Activated CD8-positive, alpha-beta T cell treated with anti-CD3 and anti-CD28 coated beads, Interleukin-2, amount 10 ng/mL, durations not matched to agents 7 days and 5 days (primary cell): ENCODE data around the gene MAGI2. TPM values are rescaled to one million over a fixed set of nuclear protein-coding genes. Genes with fewer than 3 reads are reported as not detected.

Experiments
- ATAC-seq: fragments of 150-1000 bp; cut with Tn5 transposase; one replicate; pipeline ENCODE4 v1.10.0; 2021; ENCODE audit warnings: moderate library complexity
- CTCF ChIA-PET: fragments of 350-600 bp; sonication (Branson Sonifier 250); formaldehyde crosslinking; loops from one replicate; lab custom pipeline; 2021; ENCODE audit warnings: antibody characterized with exemption; lab: Charles Lee
- POLR2A ChIA-PET: fragments of 350-600 bp; sonication (Branson Sonifier 250); formaldehyde crosslinking; loops from one replicate; lab custom pipeline; 2021; ENCODE audit warnings: antibody characterized with exemption; lab: Charles Lee
- DNase-seq: peaks from one replicate; pipeline ENCODE4 v3.0.0-alpha.2; 2020
- H3K27ac Mint-ChIP-seq: one replicate; pipeline ENCODE4 v1.8.0; 2021; ENCODE audit warnings: mild to moderate bottlenecking, mixed read lengths
- H3K27me3 Mint-ChIP-seq: one replicate; pipeline ENCODE4 v1.8.0; 2021; ENCODE audit warnings: low read depth, mixed read lengths
- H3K36me3 Mint-ChIP-seq: one replicate; pipeline ENCODE4 v1.8.0; 2021; ENCODE audit warnings: low read depth, mixed read lengths
- H3K4me1 Mint-ChIP-seq: one replicate; pipeline ENCODE4 v1.8.0; 2021; ENCODE audit warnings: low read depth, mixed read lengths
- H3K4me3 Mint-ChIP-seq: one replicate; pipeline ENCODE4 v1.8.0; 2021; ENCODE audit warnings: mild to moderate bottlenecking, mixed read lengths
- H3K9me3 Mint-ChIP-seq: one replicate; pipeline ENCODE4 v1.8.0; 2022; ENCODE audit warnings: mixed read lengths; ENCODE audit not compliant: insufficient read depth
- total RNA-seq, 2 experiments: library from RNA; stranded (reverse); gene quantifications; one replicate each; pipeline ENCODE4 v1.2.3, GENCODE V29; 2021

MAGI2 gene
- total RNA-seq, 2 experiments from 2014 or later = 0.05 TPM; not detected in 1

DNA sequence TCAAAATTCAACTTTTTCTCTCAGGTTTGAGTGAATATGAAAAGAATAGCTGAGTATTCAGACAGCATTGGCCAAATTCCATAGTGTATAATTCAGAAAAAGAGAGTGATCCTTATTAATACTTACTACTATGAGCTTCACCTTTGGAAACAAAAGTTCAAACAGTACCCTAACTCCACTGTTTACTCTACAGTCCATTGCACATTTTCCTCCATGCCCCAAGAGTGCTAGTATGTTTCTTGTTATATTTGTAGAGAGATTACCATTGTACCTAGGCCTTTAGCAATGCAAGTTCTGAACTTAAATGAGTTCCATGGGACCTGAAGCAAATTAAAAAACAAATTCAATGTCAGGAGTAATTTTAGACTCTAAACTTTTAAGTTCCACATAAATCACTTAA is 48.1 kb downstream of the MAGI2 start:
- H3K9me3 Mint-ChIP-seq = no peaks in the 10 kb centered on the region
- ATAC-seq (no peak), DNase-seq (no peak)
- POLR2A ChIA-PET = no interaction called here
- H3K4me3 Mint-ChIP-seq = no peak overlapping the region
- H3K4me1 Mint-ChIP-seq = no peaks in the 10 kb centered on the region
- no peaks in the 10 kb centered on the region for H3K27me3 Mint-ChIP-seq
- CTCF ChIA-PET = no interaction called here
- no peaks in the 10 kb centered on the region for H3K36me3 Mint-ChIP-seq
- H3K27ac Mint-ChIP-seq = no peak overlapping the region

DNA sequence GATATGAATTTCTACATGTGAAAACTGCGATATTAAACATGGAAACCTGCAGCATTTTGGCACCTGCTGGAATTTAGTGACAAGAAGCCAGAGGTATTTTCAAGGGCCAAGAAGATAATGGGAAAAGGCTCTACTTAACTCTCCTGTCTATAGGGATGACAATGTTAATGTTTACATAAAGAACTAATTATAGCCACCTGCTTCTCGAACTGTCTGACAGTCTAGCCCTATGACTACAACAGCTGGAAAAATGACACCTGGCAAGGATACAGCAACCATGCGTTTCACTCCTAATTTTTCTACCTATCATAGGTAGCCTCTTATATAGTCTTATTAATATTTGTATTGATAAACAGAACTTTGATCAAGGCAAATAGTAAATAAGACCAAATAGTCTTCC is 49.6 kb downstream of the MAGI2 start:
- ATAC-seq (no peak), DNase-seq (no peak)
- Mint-ChIP-seq H3K4me3 (no peak overlapping the region), H3K27ac (no peak overlapping the region), H3K27me3 (no peaks in the 10 kb centered on the region), H3K4me1 (no peaks in the 10 kb centered on the region), H3K9me3 (no peaks in the 10 kb centered on the region), H3K36me3 (no peaks in the 10 kb centered on the region)
- POLR2A ChIA-PET = no interaction called here
- CTCF ChIA-PET = no interaction called here

- H3K27ac Mint-ChIP-seq = no peak overlapping the region
- ChIA-PET CTCF (no interaction called here), POLR2A (no interaction called here)
- ATAC-seq = no peak
- H3K9me3 Mint-ChIP-seq = no peaks in the 10 kb centered on the region
- DNase-seq = no peak
- no peaks in the 10 kb centered on the region for H3K36me3 Mint-ChIP-seq
- no peaks in the 10 kb centered on the region for H3K27me3 Mint-ChIP-seq
- H3K4me1 Mint-ChIP-seq = no peaks in the 10 kb centered on the region
- H3K4me3 Mint-ChIP-seq = no peak overlapping the region
Measured at GRCh38 chr7:79403451-79403850, 50.0 kb downstream of the MAGI2 start.

DNA sequence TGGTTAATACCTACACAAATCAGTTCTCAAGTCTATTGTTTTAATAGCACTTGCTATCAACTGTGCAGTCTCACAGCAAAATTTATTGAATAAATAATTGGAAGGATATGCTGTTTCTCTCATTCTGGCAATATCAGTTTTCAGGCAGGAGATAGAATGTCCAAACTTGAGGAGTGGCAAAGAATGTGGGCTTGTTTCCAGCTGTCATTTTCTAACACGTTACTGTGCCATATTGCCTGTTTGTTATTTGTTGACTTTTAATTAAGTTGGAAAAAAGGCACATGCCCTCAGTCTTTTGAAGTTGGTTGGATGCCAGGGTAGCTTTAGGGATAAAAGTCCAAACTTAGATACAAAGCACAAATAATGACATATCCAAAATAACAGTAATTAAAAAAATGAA is 52.2 kb downstream of the MAGI2 start:
- no peak for DNase-seq
- Mint-ChIP-seq H3K4me1 (no peaks in the 10 kb centered on the region), H3K27me3 (no peaks in the 10 kb centered on the region), H3K36me3 (no peaks in the 10 kb centered on the region), H3K27ac (no peak overlapping the region), H3K4me3 (no peak overlapping the region), H3K9me3 (no peaks in the 10 kb centered on the region)
- ATAC-seq = no peak
- CTCF ChIA-PET = no interaction called here
- POLR2A ChIA-PET = no interaction called here

- Mint-ChIP-seq H3K9me3 (no peaks in the 10 kb centered on the region), H3K27ac (no peak overlapping the region), H3K36me3 (no peaks in the 10 kb centered on the region), H3K27me3 (no peaks in the 10 kb centered on the region), H3K4me3 (no peak overlapping the region), H3K4me1 (no peaks in the 10 kb centered on the region)
- ChIA-PET POLR2A (no interaction called here), CTCF (no interaction called here)
- ATAC-seq = no peak
- DNase-seq = no peak
Measured at GRCh38 chr7:79400222-79400621, 53.2 kb downstream of the MAGI2 start.

- no peak overlapping the region for H3K4me3 Mint-ChIP-seq
- no peaks in the 10 kb centered on the region for H3K9me3 Mint-ChIP-seq
- H3K36me3 Mint-ChIP-seq = no peaks in the 10 kb centered on the region
- H3K27me3 Mint-ChIP-seq = no peaks in the 10 kb centered on the region
- H3K4me1 Mint-ChIP-seq = no peaks in the 10 kb centered on the region
- CTCF ChIA-PET = no interaction called here
- DNase-seq = no peak
- POLR2A ChIA-PET = no interaction called here
- no peak for ATAC-seq
- H3K27ac Mint-ChIP-seq = no peak overlapping the region
Measured at GRCh38 chr7:79398138-79398749, 55.2 kb downstream of the MAGI2 start.

- ChIA-PET CTCF (no interaction called here), POLR2A (no interaction called here)
- Mint-ChIP-seq H3K9me3 (no peaks in the 10 kb centered on the region), H3K4me1 (no peaks in the 10 kb centered on the region), H3K27ac (no peak overlapping the region), H3K4me3 (no peak overlapping the region), H3K27me3 (no peaks in the 10 kb centered on the region), H3K36me3 (no peaks in the 10 kb centered on the region)
- DNase-seq (no peak), ATAC-seq (no peak)
Measured at GRCh38 chr7:79386688-79387422, 66.6 kb downstream of the MAGI2 start.

DNA sequence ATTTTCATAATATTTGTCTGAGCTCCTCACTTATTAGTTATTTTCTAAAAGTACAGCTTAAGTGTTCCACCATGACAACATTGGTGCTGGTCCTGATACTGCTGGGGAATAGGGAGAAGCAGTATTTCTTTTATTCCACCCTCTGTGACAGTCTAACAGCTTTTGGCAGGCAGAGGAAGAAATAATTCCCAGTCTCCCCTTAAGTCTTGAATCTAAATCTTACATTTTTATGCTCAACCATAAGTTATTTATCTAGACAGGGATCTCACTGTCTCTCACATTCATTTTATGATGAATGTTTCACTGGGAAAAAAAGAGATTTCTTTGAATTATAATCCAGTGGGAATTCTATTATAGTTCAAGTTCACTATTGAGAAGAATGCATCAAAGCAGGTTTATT is 71.5 kb downstream of the MAGI2 start:
- Mint-ChIP-seq H3K4me3 (no peak overlapping the region), H3K4me1 (no peaks in the 10 kb centered on the region), H3K27ac (no peak overlapping the region), H3K27me3 (no peaks in the 10 kb centered on the region), H3K9me3 (no peaks in the 10 kb centered on the region), H3K36me3 (no peaks in the 10 kb centered on the region)
- POLR2A ChIA-PET = no interaction called here
- ATAC-seq (no peak), DNase-seq (no peak)
- CTCF ChIA-PET = no interaction called here

DNA sequence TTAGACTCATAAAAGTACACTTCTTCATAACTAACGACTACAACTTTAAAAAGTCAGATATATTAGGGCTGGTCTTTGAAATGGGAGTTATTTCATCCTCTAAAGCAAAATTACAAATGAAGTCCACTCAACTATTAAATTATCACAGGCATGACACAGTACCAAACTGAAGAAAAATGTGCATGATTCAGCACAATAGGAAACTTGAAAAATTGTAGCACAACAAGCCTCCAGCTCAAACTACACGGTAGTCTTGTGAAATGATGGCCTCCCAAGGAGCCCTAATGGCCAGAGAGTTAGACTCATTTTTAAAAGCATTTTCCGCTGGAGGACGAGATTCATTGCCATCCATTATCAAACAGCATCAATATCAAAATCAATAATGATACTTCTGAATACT is 76.4 kb downstream of the MAGI2 start:
- Mint-ChIP-seq H3K4me3 (no peak overlapping the region), H3K27ac (no peak overlapping the region), H3K4me1 (no peaks in the 10 kb centered on the region), H3K27me3 (no peaks in the 10 kb centered on the region), H3K36me3 (no peaks in the 10 kb centered on the region), H3K9me3 (no peaks in the 10 kb centered on the region)
- POLR2A ChIA-PET = no interaction called here
- no peak for DNase-seq
- ATAC-seq = no peak
- CTCF ChIA-PET = no interaction called here

DNA sequence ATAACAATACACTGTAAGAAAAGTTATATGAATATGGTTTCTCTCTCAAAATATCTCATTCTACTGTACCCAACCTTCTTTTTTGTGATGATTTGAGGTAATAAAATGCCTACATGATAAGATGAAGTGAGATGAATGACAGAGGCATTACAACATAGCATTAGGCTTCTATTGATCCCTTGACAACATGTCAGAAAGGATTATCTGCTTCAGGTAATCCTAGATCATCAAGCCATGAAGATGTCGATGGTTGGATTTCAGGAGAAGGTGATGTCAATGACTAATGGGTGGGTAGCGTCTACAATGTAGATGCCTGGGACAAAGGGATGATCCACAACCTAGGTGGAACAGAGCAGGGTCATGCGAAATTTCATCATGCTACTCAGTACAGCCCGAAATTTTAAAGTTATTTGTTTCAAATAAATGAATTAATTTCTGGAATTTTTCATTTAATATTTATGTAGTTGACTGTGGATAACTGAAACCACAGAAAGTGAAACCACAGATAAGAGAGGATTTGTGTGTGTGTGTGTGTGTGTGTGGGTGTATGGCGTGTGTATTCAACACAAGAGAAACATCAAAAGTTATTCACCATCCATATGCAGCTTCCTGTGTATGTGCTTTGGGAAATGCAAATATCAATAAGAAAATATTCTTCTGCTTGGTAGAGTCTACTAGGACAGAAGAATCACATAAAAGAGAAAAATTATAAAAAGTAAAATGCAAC is 77.0 kb downstream of the MAGI2 start:
- POLR2A ChIA-PET = no interaction called here
- H3K36me3 Mint-ChIP-seq = no peaks in the 10 kb centered on the region
- no peak overlapping the region for H3K27ac Mint-ChIP-seq
- DNase-seq (no peak), ATAC-seq (no peak)
- H3K9me3 Mint-ChIP-seq = no peaks in the 10 kb centered on the region
- no peaks in the 10 kb centered on the region for H3K4me1 Mint-ChIP-seq
- no peak overlapping the region for H3K4me3 Mint-ChIP-seq
- no peaks in the 10 kb centered on the region for H3K27me3 Mint-ChIP-seq
- CTCF ChIA-PET = no interaction called here

DNA sequence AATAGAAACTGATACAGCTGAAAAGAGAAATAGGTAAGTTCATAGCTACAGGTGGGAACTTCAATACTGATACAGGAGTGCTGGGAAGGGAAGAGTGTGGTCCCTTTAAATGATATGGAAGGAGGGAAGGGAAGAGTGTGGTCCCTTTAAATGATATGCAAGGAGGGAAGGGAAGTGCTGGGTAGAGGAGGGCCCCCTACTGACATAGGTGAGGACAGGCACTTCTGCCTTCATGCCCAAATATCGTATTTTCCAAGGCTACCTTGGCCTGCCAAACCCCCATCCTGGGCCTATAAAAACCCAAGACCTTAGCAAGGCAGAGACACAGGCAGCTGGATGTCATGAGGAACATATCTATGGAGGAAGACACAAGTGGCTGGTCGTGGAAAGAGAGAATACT is 92.3 kb downstream of the MAGI2 start:
- no peaks in the 10 kb centered on the region for H3K9me3 Mint-ChIP-seq
- POLR2A ChIA-PET = no interaction called here
- H3K4me1 Mint-ChIP-seq = no peaks in the 10 kb centered on the region
- H3K27me3 Mint-ChIP-seq = no peaks in the 10 kb centered on the region
- ATAC-seq (no peak), DNase-seq (no peak)
- no peaks in the 10 kb centered on the region for H3K36me3 Mint-ChIP-seq
- H3K27ac Mint-ChIP-seq = no peak overlapping the region
- no peak overlapping the region for H3K4me3 Mint-ChIP-seq
- CTCF ChIA-PET = no interaction called here

GRCh38 chr7:79359827-79360226 is 93.6 kb downstream of the MAGI2 start:
- CTCF ChIA-PET = no interaction called here
- H3K4me3 Mint-ChIP-seq = no peak overlapping the region
- H3K27me3 Mint-ChIP-seq = no peaks in the 10 kb centered on the region
- DNase-seq (no peak), ATAC-seq (no peak)
- no peaks in the 10 kb centered on the region for H3K9me3 Mint-ChIP-seq
- no peaks in the 10 kb centered on the region for H3K4me1 Mint-ChIP-seq
- H3K36me3 Mint-ChIP-seq = no peaks in the 10 kb centered on the region
- H3K27ac Mint-ChIP-seq = no peak overlapping the region
- POLR2A ChIA-PET = no interaction called here
